ENCODE data around the gene WWOX. TPM values are rescaled to one million over a fixed set of nuclear protein-coding genes. Genes with fewer than 3 reads are reported as not detected.
"Not testable (repeated sequence)": the region's sequence is repeated elsewhere in the genome, so short reads cannot be mapped to it uniquely, and the experiment has no call there.

The WWOX gene
- 5.3 and 8.0 TPM in 2 replicates for total RNA-seq (2014; rRNA removed; shearing (Covaris generic))
- polyA plus RNA-seq (2015; cell fraction: cytosol; rRNA removed): 5.1 and 9.7 TPM in 2 replicates
- 11.1 and 19.7 TPM in 2 replicates for polyA plus RNA-seq (2015; cell fraction: nucleus; rRNA removed)

- in situ Hi-C loops (cut with HindIII; ENCODE audit: low pct_unique_long_range_greater_than_20kb, low sequenced_read_pairs): no loop called here
- peak; percentile 96 for DNase-seq (ENCODE audit: low read depth, low spot score)
Observed at GRCh38 chr16:78099271-78100111, at the start of gene WWOX. Gene WWOX, plus strand, starts transcription at chr16:78099654.

- in situ Hi-C loops (cut with HindIII; ENCODE audit: low pct_unique_long_range_greater_than_20kb, low sequenced_read_pairs): no loop called here
- DNase-seq (ENCODE audit: low read depth, low spot score): no peak
Observed at GRCh38 chr16:78050734-78051400, 48.6 kb upstream of the WWOX start.

GRCh38 chr16:78057803-78058564 lies 41.5 kb upstream of the WWOX start:
- DNase-seq (ENCODE audit: low read depth, low spot score): no peak
- in situ Hi-C loops (cut with HindIII; ENCODE audit: low pct_unique_long_range_greater_than_20kb, low sequenced_read_pairs): no loop called here

GRCh38 chr16:78059806-78060205 lies 39.6 kb upstream of the WWOX start:
- in situ Hi-C loops (cut with HindIII; ENCODE audit: low pct_unique_long_range_greater_than_20kb, low sequenced_read_pairs); DNase-seq (ENCODE audit: low read depth, low spot score): not testable (repeated sequence)

- in situ Hi-C loops (cut with HindIII; ENCODE audit: low pct_unique_long_range_greater_than_20kb, low sequenced_read_pairs): no loop called here
- no peak for DNase-seq (ENCODE audit: low read depth, low spot score)
Observed at GRCh38 chr16:78060295-78060694, 39.2 kb upstream of the WWOX start.

GRCh38 chr16:78060809-78061208 lies 38.6 kb upstream of the WWOX start:
- no peak for DNase-seq (ENCODE audit: low read depth, low spot score)
- in situ Hi-C loops (cut with HindIII; ENCODE audit: low pct_unique_long_range_greater_than_20kb, low sequenced_read_pairs): no loop called here

- DNase-seq (ENCODE audit: low read depth, low spot score): no peak
- in situ Hi-C loops (cut with HindIII; ENCODE audit: low pct_unique_long_range_greater_than_20kb, low sequenced_read_pairs): no loop called here
Observed at GRCh38 chr16:78065319-78065718, 34.1 kb upstream of the WWOX start.

- no peak for DNase-seq (ENCODE audit: low read depth, low spot score)
- in situ Hi-C loops (cut with HindIII; ENCODE audit: low pct_unique_long_range_greater_than_20kb, low sequenced_read_pairs): no loop called here
Observed at GRCh38 chr16:78069913-78070312, 29.5 kb upstream of the WWOX start.

GRCh38 chr16:78072275-78072674 lies 27.2 kb upstream of the WWOX start:
- in situ Hi-C loops (cut with HindIII; ENCODE audit: low pct_unique_long_range_greater_than_20kb, low sequenced_read_pairs): no loop called here
- no peak for DNase-seq (ENCODE audit: low read depth, low spot score)

- DNase-seq (ENCODE audit: low read depth, low spot score): no peak
- in situ Hi-C loops (cut with HindIII; ENCODE audit: low pct_unique_long_range_greater_than_20kb, low sequenced_read_pairs): no loop called here
Observed at GRCh38 chr16:78075800-78076199, 23.7 kb upstream of the WWOX start.

- in situ Hi-C loops (cut with HindIII; ENCODE audit: low pct_unique_long_range_greater_than_20kb, low sequenced_read_pairs): no loop called here
- no peak for DNase-seq (ENCODE audit: low read depth, low spot score)
Observed at GRCh38 chr16:78081341-78081740, 18.1 kb upstream of the WWOX start.

GRCh38 chr16:78091419-78091818 lies 8.0 kb upstream of the WWOX start:
- in situ Hi-C loops (cut with HindIII; ENCODE audit: low pct_unique_long_range_greater_than_20kb, low sequenced_read_pairs): no loop called here

GRCh38 chr16:78092758-78093157 lies 6.7 kb upstream of the WWOX start:
- no peak for DNase-seq (ENCODE audit: low read depth, low spot score)
- in situ Hi-C loops (cut with HindIII; ENCODE audit: low pct_unique_long_range_greater_than_20kb, low sequenced_read_pairs): no loop called here

More at GRCh38 chr16:78091419-78091818, 8.0 kb upstream of the WWOX start:
- DNase-seq (ENCODE audit: low read depth, low spot score): no peak

- in situ Hi-C loops (cut with HindIII; ENCODE audit: low pct_unique_long_range_greater_than_20kb, low sequenced_read_pairs): no loop called here
- peak; percentile 31 for DNase-seq (ENCODE audit: low read depth, low spot score)
Observed at GRCh38 chr16:78094166-78094565, 5.3 kb upstream of the WWOX start.

- DNase-seq (ENCODE audit: low read depth, low spot score): no peak
- in situ Hi-C loops (cut with HindIII; ENCODE audit: low pct_unique_long_range_greater_than_20kb, low sequenced_read_pairs): no loop called here
Observed at GRCh38 chr16:78094998-78095397, 4.5 kb upstream of the WWOX start.

GRCh38 chr16:78096386-78096785 lies 3.1 kb upstream of the WWOX start:
- DNase-seq (ENCODE audit: low read depth, low spot score): no peak
- in situ Hi-C loops (cut with HindIII; ENCODE audit: low pct_unique_long_range_greater_than_20kb, low sequenced_read_pairs): no loop called here

GRCh38 chr16:78097548-78097947 lies 1.9 kb upstream of the WWOX start:
- DNase-seq (ENCODE audit: low read depth, low spot score): no peak

GRCh38 chr16:78098087-78098486 lies 1.4 kb upstream of the WWOX start:
- DNase-seq (ENCODE audit: low read depth, low spot score): no peak
- in situ Hi-C loops (cut with HindIII; ENCODE audit: low pct_unique_long_range_greater_than_20kb, low sequenced_read_pairs): no loop called here

More at GRCh38 chr16:78097548-78097947, 1.9 kb upstream of the WWOX start:
- in situ Hi-C loops (cut with HindIII; ENCODE audit: low pct_unique_long_range_greater_than_20kb, low sequenced_read_pairs): no loop called here
